Erythroblast (primary cell): ENCODE measurements around the gene MXD1.
"Not testable (repeated sequence)": the region's sequence is repeated elsewhere in the genome, so short reads cannot be mapped to it uniquely, and the experiment has no call there.

Experiments
- DNase-seq, 2 experiments: peaks; one replicate each; lab custom pipeline; 2025; lab: John Stamatoyannopoulos, UW
- GATA1 ChIP-seq: IDR thresholded peaks from 2 replicates; pipeline ENCODE4 v1.6.1; 2011; ENCODE audit warnings: low read depth, mild to moderate bottlenecking, control low read depth, low read length, moderate library complexity
- POLR2A ChIP-seq: IDR thresholded peaks from 2 replicates; pipeline ENCODE4 v1.6.1; 2011; ENCODE audit warnings: mild to moderate bottlenecking, low read length

MXD1 gene

GRCh38 chr2:69940691-69941090 lies 25.8 kb downstream of the MXD1 start:
- DNase-seq = no peak
- no peak for TF ChIP-seq POLR2A
- TF ChIP-seq GATA1 = no peak

- TF ChIP-seq POLR2A = no peak
- no peak for TF ChIP-seq GATA1
- no peak for DNase-seq
Measured at GRCh38 chr2:69943000-69943842, 28.3 kb downstream of the MXD1 start.

- no peak for TF ChIP-seq GATA1
- no peak for TF ChIP-seq POLR2A
- no peak for DNase-seq
Measured at GRCh38 chr2:69943843-69944525, 29.1 kb downstream of the MXD1 start.

- TF ChIP-seq GATA1 (no peak), POLR2A (no peak)
- no peak for DNase-seq
Measured at GRCh38 chr2:69944756-69945155, 29.8 kb downstream of the MXD1 start.

GRCh38 chr2:69945441-69945840 lies 30.5 kb downstream of the MXD1 start:
- TF ChIP-seq GATA1 = no peak
- no peak for TF ChIP-seq POLR2A
- DNase-seq = no peak

GRCh38 chr2:69945941-69946340 lies 31.0 kb downstream of the MXD1 start:
- DNase-seq = no peak
- no peak for TF ChIP-seq GATA1

GRCh38 chr2:69946351-69947324 lies 31.7 kb downstream of the MXD1 start:
- peak; percentile 21 to 47 for DNase-seq
- TF ChIP-seq POLR2A (no peak), GATA1 (no peak)

- no peak for DNase-seq
- TF ChIP-seq POLR2A = no peak
- TF ChIP-seq GATA1 = no peak
Measured at GRCh38 chr2:69947325-69947931, 32.5 kb downstream of the MXD1 start.

- TF ChIP-seq GATA1 (no peak), POLR2A (no peak)
- DNase-seq = no peak
Measured at GRCh38 chr2:69948032-69948962, 33.4 kb downstream of the MXD1 start.

- no peak for DNase-seq
- no peak for TF ChIP-seq GATA1
- no peak for TF ChIP-seq POLR2A
Measured at GRCh38 chr2:69948963-69949645, 34.2 kb downstream of the MXD1 start.

GRCh38 chr2:69950241-69950640 lies 35.3 kb downstream of the MXD1 start:
- DNase-seq = no peak
- no peak for TF ChIP-seq POLR2A
- no peak for TF ChIP-seq GATA1

- DNase-seq = not testable (repeated sequence)
Measured at GRCh38 chr2:69950671-69951070, 35.8 kb downstream of the MXD1 start.
